K562 (cell line): ENCODE results near the gene TMEM168.

ENCODE experiments used
- ATF7 ChIP-seq: fragments of 450-650 bp; IDR thresholded peaks from 2 replicates; pipeline ENCODE4 v1.7.1; 2014; ENCODE audit warnings: mild to moderate bottlenecking, moderate library complexity
- BHLHE40 ChIP-seq: IDR thresholded peaks from 2 replicates; pipeline ENCODE4 v1.6.1; 2011; ENCODE audit warnings: low read length, improper control_type of control experiment
- CREB1 ChIP-seq, 2 experiments: sonication (generic) in 1 of 2; formaldehyde crosslinking in 1 of 2; IDR thresholded peaks; 2 replicates each; pipeline versions ENCODE4 v1.6.1 to v1.8.0; 2012 to 2022; ENCODE audit warnings: inconsistent platforms in 1 of 2, mild to moderate bottlenecking in 1 of 2, missing genetic modification reagents in 1 of 2, moderate library complexity in 1 of 2
- CTCF ChIP-seq, 3 experiments: IDR thresholded peaks in 2 of 3; conservative IDR thresholded peaks in 1 of 3; 2 replicates each; pipeline ENCODE4 v1.5.1; 2011 to 2012; ENCODE audit warnings: low read length in 3 of 3, mild to moderate bottlenecking in 3 of 3, control low read depth in 2 of 3, improper control_type of control experiment in 1 of 3, inconsistent platforms in 1 of 3, low read depth in 1 of 3, mixed read lengths in 1 of 3, moderate library complexity in 1 of 3; ENCODE audit not compliant: insufficient read depth in 2 of 3
- HDAC2 ChIP-seq: fragments of 450-650 bp; IDR thresholded peaks from 2 replicates; pipeline ENCODE4 v1.6.1; 2016; ENCODE audit warnings: mild to moderate bottlenecking
- MCM3 ChIP-seq: fragments of 450-650 bp; IDR thresholded peaks from 2 replicates; pipeline ENCODE4 v1.6.1; 2016
- NR2C1 ChIP-seq, 2 experiments: fragments of 450-650 bp; IDR thresholded peaks; 2 replicates each; pipeline ENCODE4 v1.6.1; 2017; ENCODE audit warnings: mild to moderate bottlenecking in 2 of 2, antibody characterized with exemption in 1 of 2, inconsistent platforms in 1 of 2, missing compliant biosample characterization in 1 of 2, missing genetic modification characterization in 1 of 2
- PREB ChIP-seq: sonication (generic); formaldehyde crosslinking; IDR thresholded peaks from 2 replicates; pipeline ENCODE4 v1.8.1; 2023; ENCODE audit warnings: mild to moderate bottlenecking, missing genetic modification reagents
- SIN3A ChIP-seq, 2 experiments: fragments of 150-350 bp in 1 of 2; IDR thresholded peaks; 2 replicates each; pipeline ENCODE4 v1.6.1; 2011 to 2016; ENCODE audit warnings: borderline replicate concordance in 2 of 2, low read depth in 2 of 2, low read length in 2 of 2, mild to moderate bottlenecking in 2 of 2, moderate library complexity in 2 of 2; ENCODE audit not compliant: control insufficient read depth in 1 of 2
- ZNF217 ChIP-seq: sonication (generic); formaldehyde crosslinking; IDR thresholded peaks from 2 replicates; pipeline ENCODE4 v1.8.0; 2022; ENCODE audit warnings: mild to moderate bottlenecking, missing genetic modification reagents

DNA sequence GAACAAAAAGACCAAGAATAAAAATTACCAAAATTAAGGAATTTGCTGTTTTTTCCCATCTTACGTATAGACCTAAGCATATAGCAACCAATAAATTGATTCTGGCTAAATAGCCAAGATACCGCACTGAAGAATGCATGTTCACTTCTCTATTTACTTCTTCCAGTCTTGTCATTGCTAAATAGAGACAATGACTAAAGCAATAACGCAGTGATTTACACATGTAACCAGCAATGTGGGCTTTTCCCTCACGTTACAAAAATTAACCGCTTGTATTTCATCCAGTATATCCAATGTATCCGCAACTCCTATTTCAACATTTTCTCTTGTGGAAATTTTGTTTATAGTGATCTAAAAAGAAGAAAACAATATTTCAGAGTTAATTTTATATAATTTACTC lies 5.6 kb downstream of the TMEM168 start:
- TF ChIP-seq CREB1 (IDR thresholded peaks at IDR 0.05): no peak
- TF ChIP-seq CREB1 (CRISPR knock-in tag; IDR thresholded peaks at IDR 0.05): no peak
- TF ChIP-seq MCM3: no peak
- no peak for TF ChIP-seq PREB
- TF ChIP-seq SIN3A (IDR thresholded peaks at IDR 0.05; ENCODE audit: borderline replicate concordance in 2 of 2, control insufficient read depth in 1 of 2, low read depth in 2 of 2, low read length in 2 of 2): no peak
- TF ChIP-seq BHLHE40: no peak
- no peak for TF ChIP-seq HDAC2
- TF ChIP-seq ZNF217: no peak
- no peak for TF ChIP-seq CTCF (IDR thresholded peaks at IDR 0.05 in 2 of 3, conservative IDR thresholded peaks at IDR 0.05 in 1 of 3; ENCODE audit: insufficient read depth in 2 of 3, low read depth in 1 of 3, low read length in 3 of 3)
- no peak for TF ChIP-seq NR2C1 (IDR thresholded peaks at IDR 0.05)
- TF ChIP-seq NR2C1 (tag; IDR thresholded peaks at IDR 0.05): no peak
- TF ChIP-seq ATF7: no peak
